Measurements from ENCODE around the gene SERPINB12.

SERPINB12 gene

GRCh38 chr18:63550068-63550467 is 7.9 kb downstream of the SERPINB12 start:
- no peak for DNase-seq (ENCODE audit: low read depth in 2 of 2)

DNA sequence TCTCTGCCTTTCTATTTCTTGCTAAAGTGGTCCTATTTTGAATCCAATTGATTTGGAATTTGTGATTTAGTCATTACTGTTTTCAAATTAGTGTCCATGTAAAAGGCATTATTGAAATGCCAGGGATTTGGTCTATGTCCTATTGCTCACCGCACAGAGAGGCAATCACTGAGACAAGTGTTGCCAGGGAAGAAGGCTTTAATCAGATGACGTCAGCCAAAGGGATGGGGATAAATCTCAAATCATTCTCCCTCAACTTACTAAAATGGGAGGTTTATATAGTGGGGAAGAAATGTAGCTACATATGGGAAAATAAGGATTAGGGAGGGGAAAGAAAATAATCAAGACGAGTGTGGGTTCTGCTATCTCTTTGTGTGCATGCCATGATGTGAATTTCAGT is 9.6 kb downstream of the SERPINB12 start:
- no peak for DNase-seq (ENCODE audit: low read depth in 2 of 2)

DNA sequence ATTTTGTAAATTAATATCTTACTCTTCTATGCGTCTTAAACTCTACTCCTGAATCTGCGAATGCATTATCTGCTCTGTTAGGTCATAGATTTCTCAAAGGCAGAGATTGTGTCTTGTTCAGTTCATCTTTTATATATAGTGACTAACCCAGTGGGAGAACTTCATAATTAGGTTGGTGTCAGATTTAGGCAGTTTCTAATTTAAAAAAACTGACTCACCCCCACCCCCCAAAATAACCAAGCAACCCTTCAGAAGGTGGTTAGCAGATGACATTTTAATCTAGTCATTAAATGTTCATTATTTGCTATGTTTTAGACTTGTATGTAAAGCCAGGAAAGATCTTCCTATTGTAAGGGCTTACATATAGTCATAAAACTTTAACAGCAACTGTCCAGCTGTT is 10.4 kb downstream of the SERPINB12 start:
- DNase-seq (ENCODE audit: low read depth in 2 of 2) = no peak

GRCh38 chr18:63553081-63553480 is 10.9 kb downstream of the SERPINB12 start:
- DNase-seq (ENCODE audit: low read depth in 2 of 2) = no peak

DNA sequence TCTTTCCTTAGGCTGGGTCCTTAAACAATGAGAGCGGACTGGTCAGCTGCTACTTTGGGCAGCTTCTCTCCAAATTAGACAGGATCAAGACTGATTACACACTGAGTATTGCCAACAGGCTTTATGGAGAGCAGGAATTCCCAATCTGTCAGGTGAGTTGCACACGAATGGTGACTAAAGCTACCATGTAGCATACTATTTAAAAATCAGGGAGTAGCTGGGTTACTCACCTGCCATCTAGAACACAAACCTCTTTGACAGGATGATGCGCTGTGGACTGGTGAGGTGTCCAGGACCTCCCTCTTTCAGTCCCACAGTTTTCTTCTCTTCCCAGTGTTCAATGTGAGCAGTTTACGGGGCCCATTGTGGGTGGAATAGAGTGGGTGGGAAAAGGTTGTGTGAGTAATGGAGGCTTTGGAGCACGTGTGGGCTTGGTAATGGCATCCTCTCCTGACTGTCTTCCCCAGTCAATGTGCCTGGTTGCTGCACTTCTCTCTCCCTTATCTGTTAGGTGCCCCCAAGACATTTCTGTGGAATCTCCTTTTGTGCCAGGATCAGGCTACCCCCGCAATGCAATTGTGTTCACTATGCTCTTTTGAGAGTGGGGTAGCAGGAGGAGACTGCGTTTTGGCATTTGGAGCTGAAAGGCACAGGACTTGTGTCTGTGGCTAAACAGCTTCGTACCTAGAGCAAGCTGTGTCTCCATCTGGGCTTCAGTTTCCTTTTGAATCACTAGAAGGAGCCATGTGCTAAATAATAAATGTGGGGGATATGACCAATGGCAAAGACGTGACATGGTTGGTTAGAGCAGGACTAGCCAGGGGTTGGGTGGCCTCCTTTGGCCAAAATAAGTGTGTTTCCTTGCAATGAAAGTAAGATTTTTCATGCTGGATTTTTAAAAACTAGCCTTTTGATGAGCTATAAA is 17.7 kb downstream of the SERPINB12 start:
- DNase-seq (ENCODE audit: low read depth in 2 of 2) = no peak

GRCh38 chr18:63562284-63562683 is 20.1 kb downstream of the SERPINB12 start:
- no peak for DNase-seq (ENCODE audit: low read depth in 2 of 2)

DNA sequence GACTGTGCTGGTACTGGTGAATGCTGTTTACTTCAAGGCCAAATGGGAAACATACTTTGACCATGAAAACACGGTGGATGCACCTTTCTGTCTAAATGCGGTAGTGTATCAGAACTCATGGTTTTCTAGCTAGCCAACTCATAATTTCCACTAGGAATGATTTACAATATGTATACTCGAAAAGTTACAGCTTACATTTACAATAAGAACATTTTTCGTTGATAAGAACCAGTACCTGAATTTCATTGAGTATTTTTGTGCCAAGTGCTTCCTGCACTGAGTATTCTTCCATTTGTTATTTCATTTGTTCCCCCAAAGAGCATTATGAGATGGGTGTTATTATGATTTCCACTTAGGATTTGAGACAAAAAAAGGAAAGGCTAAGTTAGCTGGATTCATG is 21.9 kb downstream of the SERPINB12 start:
- no peak for DNase-seq (ENCODE audit: low read depth in 2 of 2)

DNA sequence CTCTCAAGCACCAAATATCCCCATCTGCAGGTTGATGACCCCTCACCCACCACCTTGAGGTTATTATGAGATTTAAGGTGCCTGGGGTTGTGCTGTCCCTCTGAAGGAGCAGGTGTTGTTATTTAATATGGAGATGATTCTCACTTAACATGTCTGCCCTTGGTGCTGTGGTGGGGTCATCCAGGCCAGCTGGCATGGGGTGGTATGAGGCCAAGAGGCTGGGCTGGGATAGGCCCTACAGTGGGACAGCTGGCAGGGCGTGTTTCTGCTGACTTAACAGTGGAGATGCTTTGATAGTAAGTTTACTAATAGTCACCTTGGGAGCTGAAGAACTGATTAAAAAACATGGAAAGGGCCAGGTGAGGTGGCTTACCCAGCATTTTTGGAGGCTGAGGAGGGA is 22.4 kb downstream of the SERPINB12 start:
- no peak for DNase-seq (ENCODE audit: low read depth in 2 of 2)

- DNase-seq (ENCODE audit: low read depth in 2 of 2) = no peak
Measured at GRCh38 chr18:63567276-63567675, 25.1 kb downstream of the SERPINB12 start.

DNA sequence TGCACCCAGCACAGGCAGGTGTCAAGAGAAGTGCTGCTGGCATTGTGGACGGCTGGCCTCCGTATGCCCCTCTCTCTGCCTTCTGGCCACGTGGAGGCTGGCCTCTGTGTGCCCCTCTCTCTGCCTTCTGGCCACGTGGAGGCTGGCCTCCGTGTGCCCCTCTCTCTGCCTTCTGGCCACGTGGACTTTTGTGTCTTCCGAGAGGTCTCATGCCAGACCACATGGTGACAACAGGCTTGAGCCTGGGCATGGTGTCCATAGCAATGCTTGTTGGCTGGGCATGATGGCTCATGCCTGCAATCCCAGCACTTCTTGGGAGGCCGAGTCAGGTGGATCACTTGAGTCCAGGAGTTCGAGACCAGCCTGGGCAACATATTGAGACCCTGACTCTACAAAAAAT is 25.7 kb downstream of the SERPINB12 start:
- DNase-seq (ENCODE audit: low read depth in 2 of 2) = no peak

DNA sequence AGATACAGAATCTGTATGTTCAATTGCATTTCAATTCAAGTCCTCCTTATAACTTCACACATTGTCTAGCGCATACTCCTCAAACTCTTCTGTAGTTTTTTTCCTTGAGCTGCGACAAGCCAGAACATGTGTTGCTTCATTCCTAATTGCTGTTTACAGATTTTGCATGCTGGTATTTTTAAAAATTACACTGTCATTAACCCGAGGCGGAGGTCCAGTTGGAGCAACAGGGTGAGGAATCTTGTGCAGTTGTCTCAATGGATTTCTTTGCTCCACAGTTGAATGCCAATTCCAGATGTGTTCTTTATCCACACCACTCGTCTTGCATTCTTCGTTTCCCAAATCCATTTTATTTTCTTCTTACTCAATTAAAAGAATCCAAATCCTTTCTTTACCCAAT is 28.6 kb downstream of the SERPINB12 start:
- no peak for DNase-seq (ENCODE audit: low read depth in 2 of 2)

- DNase-seq (ENCODE audit: low read depth in 2 of 2) = no peak
Measured at GRCh38 chr18:63575681-63576080, 33.5 kb downstream of the SERPINB12 start.

GRCh38 chr18:63578357-63578958 is 36.3 kb downstream of the SERPINB12 start:
- DNase-seq (ENCODE audit: low read depth in 2 of 2) = no peak

DNA sequence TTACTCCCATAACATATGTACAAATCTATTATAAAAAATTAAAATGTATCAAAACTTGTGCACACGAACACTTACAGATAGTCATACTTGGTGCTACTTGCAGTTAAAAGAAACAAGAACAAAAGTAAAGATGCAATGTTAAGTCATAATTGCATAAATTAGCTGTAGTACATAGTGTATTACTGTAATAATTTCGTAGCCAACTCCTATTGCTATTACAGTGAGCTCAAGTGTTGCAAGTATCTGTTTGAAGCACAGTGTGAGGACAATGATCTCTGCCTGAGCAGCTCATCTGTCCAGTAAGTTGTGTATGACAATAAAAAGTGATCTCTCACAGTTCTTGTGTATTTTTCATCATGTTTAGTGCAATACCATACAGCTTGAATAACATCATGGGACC is 37.4 kb downstream of the SERPINB12 start:
- DNase-seq (ENCODE audit: low read depth in 2 of 2) = no peak

GRCh38 chr18:63585988-63586387 is 43.8 kb downstream of the SERPINB12 start:
- no peak for DNase-seq (ENCODE audit: low read depth in 2 of 2)

DNA sequence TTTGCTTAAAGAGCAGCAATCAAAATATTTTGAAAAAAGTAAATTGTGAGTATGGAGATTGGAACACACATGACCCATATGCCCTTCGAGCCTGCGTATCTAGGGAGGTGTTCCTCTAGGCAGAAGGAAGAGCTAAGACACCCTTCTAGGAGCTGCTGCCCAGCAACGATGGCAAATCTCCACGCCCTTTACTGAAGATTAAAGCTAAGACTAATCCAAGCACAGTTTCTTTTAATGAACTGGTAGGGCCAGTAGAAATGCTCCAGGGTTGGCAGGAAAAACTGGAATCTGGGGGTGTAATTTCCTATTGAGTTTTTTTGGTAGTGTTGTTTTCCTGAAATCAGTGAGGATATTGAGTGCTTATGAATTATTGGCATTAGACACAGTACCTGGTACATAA is 44.3 kb downstream of the SERPINB12 start:
- no peak for DNase-seq (ENCODE audit: low read depth in 2 of 2)

DNA sequence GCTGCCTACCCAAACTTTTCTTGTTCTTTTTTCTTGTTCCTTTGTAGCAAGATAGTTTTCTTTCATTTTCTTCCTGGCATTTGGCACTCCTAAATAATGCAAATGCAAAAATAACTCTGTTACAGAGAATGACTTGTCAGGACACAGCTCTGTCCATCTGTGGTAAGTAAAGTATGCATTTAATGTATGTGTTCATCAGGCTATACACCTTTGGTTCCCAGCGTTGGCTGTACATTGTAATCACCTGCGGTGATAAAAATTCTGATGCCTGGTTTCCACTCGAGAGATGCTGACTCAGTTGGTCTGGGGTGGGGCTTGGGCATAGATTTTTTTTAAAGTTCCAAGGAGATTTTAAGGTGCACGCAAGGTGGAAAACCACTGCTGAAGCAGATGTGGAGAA is 44.8 kb downstream of the SERPINB12 start, which contains the start of gene SERPINB13:
TSS of gene SERPINB13 (plus strand) at position 378 of the 400 bp plus-strand sequence. CDS start 1,325 bp downstream, outside the sequence.
- no peak for DNase-seq (ENCODE audit: low read depth in 2 of 2)

- DNase-seq (ENCODE audit: low read depth in 2 of 2) = no peak
Measured at GRCh38 chr18:63588909-63589308, 46.7 kb downstream of the SERPINB12 start.

DNA sequence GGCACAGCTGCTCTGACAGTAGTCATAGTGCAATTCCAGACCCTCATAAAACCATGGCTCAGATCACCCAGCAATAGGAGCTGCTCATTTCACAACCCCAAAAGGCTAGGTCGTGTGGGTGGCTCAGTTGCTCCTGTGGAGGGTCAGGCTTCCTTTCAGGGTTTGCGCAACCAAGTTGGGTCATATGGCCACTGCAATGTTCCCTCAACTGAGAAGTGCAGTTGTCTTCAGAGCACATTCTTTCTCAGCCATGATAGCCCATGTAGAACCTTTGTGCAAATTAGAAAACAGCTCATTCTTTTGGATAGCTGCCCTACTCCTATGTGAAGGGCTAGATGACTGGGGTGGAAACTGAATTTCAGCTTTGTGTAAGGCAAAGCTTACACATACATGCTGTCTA is 48.2 kb downstream of the SERPINB12 start:
- no peak for DNase-seq (ENCODE audit: low read depth in 2 of 2)

DNA sequence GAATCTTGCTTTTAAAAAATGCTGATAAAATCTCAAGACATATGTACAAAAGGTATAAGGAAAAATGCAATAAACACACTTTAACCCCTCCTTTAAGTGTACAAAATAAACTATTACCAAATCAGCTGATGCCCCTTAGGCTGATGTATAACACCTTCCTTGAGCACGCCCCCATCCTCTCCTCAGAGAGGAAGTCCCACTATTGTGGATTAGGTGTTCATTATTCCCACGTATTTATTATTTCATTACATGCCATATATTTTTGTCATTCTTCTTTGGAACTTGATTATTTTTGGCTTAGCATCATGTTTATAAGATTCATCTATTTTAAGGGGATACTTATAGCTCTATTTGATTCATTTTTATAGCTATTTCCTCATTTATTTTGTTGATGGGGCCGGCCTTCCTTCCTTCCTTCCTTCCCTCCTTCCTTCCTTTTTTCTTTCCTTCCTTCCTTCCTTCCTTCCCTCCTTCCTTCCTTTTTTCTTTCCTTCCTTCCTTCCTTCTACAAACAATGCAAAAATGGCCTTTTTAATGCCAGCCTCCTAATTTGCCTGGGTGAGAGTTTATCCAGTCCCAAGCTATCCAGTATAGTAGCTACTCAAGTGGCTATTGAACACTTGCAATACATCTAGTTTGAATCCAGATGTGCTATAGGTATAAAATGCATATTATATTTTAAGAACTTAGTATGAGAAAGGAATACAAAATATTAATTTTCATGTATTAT is 49.0 kb downstream of the SERPINB12 start:
- DNase-seq (ENCODE audit: low read depth in 2 of 2) = no peak

DNA sequence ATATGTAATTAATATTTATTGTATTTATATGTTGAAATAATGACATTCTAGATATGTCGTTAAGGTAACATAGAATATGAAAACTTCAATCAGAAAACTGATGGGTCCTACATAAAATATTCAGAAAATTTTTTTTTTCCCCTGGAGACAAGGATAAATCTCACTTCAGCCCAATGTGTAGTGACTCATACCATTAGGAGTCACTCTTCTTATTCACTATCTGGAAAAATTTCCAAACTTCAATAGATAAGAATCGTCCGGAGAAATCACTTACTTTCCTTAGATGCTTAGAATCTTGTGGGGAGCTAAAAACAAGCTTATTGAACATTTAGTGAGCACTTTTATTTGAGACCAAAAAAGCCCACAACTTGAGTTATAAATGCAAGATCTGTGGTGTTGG is 49.6 kb downstream of the SERPINB12 start:
- DNase-seq (ENCODE audit: low read depth in 2 of 2) = no peak

GRCh38 chr18:63592471-63592870 is 50.3 kb downstream of the SERPINB12 start:
- DNase-seq (ENCODE audit: low read depth in 2 of 2) = no peak

DNA sequence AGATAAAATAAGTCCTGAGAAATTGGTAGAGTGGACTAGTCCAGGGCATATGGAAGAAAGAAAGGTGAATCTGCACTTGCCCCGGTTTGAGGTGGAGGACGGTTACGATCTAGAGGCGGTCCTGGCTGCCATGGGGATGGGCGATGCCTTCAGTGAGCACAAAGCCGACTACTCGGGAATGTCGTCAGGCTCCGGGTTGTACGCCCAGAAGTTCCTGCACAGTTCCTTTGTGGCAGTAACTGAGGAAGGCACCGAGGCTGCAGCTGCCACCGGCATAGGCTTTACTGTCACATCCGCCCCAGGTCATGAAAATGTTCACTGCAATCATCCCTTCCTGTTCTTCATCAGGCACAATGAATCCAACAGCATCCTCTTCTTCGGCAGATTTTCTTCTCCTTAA is 54.8 kb downstream of the SERPINB12 start:
- DNase-seq (ENCODE audit: low read depth in 2 of 2) = no peak
